Stimulated activated CD4-positive, alpha-beta T cell treated with anti-CD3 and anti-CD28 coated beads, TNF-alpha, amount 100 ng/mL, for 1 hour (primary cell): ENCODE data around the gene BDNF.
"Not testable (repeated sequence)": the region's sequence is repeated elsewhere in the genome, so short reads cannot be mapped to it uniquely, and the experiment has no call there.

Experiments
- DNase-seq, 3 donors: peaks; one replicate each; pipeline ENCODE4 v3.0.0-alpha.2; 2020; ENCODE audit warnings: low read depth in 3 of 3, low spot score in 1 of 3

The BDNF gene

DNA sequence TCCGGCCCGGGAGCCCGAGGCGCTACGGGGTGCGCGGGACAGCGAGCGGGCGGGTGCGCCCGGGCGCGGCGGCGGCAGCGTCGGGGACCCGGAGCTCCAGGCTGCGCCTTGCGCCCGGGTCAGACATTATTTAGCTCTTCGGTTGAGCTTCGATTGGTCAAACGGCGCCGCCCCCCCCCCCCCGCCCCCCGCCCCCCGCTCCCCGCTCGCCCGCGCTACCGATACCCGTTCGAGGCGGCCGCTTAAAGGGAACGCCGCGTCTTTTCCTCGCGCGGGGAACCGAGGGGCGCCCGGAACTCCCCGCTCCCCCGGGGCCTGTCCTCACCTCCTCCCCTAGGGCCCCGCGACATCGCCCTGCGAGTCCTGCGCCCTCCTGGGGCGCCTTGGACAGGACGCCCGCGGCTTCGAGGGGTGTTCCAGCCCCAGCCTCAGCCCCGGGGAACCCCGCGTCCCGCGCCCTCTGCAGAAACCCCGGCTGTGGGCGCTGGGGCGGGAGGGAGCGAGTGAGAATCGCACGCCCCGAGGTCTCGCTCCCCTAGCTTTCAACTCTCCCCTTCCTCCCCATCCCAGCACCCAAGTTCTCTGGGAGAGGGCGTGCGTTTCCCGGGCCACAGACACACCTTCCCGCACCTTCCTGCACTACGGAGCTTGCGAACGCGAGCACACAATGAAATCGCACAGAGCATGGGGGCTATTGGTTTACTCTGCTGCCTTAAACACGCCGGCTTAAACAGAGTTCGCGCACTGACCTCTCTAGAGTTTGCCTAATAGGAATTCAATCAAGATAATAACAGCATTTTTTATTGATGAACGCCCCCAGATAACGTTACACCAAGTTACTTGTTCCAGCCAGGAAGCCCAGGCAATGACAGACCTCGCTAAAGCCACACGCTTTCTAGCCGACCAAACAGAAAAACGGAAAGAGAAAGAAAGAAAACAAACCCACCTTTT is at the start of gene BDNF:
Gene BDNF, minus strand, starts transcription at position 105 of the 951 bp plus-strand sequence. CDS start 41,891 bp downstream, outside the sequence.
- DNase-seq, result no peak

DNA sequence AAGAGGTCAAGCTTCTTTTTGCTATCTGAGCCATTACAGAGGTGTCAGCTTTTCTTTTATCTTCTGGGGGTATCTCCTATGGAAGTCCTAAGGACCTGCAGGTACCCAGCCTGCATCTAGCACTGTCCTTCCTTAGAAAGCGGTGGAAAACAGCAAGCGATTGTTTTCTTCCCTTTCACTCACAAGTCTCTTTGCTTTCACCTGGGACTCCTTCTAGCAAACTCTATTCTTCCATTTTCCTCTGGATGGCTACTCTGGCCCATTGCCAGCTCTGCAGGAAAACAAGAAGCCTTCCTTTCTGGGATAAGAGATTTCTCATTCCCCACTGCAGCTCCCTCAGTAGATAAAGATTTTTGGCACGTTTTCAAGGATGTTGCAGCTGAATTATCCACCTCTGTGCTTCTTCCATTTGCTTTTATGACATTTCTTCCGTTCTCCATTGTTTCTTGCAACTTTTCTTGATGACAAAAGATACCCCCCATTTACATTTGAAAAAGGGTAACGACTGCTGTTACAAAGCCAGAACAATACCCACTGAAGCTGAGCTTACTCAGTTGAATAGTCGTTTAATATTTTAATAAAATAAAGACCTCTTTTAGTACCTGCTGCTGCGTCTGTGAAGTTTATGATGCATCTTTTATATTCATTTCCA is 40.2 kb upstream of the BDNF start:
- no peak for DNase-seq

DNA sequence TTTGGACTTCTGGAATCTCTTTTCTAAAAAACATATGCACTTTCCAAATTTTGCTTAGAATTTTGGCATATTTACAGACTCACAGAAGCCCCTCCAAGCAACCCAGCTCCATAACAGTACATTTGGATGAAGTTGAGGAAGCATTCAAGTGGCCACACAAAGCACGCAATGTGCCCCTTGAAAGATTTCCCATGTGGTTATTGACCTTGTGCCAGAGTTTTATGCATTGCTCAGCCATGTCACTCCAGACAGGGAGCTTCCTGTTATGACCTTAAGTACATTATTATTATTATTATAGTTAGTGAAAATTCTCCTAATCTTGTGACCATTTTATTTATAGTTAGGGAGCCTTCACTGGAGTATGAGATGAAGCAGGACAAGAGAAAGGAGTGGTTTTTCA is 35.0 kb upstream of the BDNF start:
- DNase-seq, result no peak

DNA sequence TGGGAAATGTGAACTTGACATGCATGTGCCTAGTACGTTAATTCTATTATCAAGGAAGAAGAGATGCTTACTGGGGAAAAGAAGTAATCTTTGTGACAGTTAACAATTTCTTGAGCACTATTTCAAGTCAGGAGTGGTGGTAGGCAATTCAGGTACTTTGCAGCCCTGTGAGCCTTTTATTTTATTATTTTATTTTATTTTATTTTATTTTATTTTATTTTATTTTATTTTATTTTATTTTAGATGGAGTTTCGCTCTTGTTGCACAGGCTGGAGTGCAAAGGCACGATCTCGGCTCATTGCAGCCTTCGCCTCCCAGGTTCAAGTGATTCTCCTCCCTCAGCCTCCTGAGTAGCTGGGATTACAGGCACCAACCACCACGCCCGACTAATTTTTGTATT is 31.5 kb upstream of the BDNF start:
- DNase-seq, result not testable (repeated sequence)

DNA sequence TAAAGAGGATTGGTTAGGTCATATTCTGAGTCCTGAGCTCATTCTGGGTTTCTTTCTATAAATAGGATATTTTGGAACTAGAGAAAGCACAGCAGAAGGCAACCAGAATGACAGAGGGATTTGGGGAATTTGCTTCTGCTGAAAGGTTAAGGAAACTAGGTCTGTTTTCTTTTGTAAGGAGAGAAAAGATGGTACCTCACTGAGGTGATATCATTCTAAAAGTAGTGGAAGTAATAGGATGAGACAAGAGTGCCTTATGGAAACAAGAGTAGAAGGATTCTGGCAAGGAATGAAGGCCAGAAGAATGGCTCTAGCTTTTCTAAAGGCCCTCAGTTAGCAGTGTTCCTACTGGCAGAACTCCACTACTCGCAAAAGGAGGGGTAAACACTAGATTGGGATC is 26.7 kb upstream of the BDNF start:
- DNase-seq, result no peak

DNA sequence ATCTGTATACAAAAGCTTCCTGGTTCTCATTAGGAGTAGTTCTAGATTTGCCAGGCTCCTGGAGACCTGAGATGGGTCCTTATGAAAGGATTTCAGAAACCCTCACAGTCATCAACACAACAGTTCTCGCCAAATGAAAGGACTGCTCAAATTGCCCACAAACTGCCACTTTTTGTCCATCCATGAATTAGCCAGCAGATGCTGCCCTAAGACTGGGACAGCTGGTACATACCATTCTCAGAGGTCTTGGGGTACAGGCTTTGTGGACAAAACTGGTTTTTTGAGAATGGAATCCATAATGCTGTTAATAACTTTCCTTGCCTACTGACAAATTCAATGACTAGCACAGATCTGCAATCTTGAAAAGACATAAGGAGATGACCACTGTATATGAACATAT is 23.4 kb upstream of the BDNF start:
- DNase-seq, result no peak

DNA sequence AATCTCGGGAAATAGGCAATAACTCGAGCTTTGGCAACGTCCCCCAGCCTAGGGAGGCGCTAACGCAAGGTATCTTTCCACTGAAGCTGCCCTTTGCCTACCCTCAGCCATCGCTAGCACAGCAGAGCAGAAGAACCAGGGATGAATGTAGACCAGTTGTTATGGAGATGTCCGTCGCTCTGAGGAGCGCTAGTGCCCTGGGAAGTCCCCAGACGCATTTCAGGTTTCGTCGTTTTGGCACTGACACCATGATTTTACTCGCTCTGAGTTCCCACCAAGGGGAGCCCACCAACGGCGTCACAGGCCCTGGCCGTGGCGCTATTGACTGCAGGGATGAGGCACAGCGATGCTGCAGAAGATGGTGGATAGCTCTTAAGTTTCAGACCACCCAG is 22.7 kb upstream of the BDNF start:
- no peak for DNase-seq

DNA sequence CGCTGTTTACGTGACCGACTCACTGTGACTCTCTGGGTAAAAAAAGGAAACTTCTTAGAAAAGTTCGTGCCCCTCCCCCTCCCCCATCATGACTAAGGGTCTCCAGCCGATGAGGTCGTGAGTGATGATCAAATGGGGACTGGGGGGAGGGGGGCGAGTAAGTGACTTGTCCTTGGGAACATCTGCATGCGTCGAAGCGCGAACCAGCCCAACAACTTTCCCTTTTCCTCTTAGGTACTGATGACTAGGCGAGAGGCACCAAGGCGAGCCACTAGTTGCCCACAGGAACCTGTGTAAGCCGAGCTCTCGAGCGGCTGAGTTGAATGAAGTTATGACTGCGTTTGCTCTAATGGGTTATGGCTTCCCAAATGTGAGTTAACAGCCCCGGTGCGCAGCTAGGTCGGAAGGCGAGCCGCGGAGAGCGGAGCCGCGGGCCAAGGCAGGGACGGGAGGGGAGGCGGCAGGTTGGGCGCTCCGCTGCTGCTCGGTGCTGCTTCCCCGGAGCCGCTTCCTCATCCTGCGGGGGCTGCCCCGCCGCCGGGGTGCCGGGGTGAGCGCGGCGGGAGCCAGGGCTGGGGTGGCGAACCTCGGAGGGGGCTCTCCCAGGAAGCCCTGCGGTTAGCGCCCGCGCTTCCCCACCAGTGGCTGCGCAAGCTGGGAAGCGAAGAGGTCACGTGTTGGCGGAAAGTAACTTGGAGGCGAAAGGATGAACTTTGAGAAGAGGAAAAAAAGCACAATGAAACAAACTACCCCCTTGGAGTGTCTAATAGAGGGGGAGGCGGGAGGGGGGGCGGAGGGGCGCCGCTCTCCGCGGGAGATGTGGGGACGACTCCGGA is 22.1 kb upstream of the BDNF start:
- no peak for DNase-seq

DNA sequence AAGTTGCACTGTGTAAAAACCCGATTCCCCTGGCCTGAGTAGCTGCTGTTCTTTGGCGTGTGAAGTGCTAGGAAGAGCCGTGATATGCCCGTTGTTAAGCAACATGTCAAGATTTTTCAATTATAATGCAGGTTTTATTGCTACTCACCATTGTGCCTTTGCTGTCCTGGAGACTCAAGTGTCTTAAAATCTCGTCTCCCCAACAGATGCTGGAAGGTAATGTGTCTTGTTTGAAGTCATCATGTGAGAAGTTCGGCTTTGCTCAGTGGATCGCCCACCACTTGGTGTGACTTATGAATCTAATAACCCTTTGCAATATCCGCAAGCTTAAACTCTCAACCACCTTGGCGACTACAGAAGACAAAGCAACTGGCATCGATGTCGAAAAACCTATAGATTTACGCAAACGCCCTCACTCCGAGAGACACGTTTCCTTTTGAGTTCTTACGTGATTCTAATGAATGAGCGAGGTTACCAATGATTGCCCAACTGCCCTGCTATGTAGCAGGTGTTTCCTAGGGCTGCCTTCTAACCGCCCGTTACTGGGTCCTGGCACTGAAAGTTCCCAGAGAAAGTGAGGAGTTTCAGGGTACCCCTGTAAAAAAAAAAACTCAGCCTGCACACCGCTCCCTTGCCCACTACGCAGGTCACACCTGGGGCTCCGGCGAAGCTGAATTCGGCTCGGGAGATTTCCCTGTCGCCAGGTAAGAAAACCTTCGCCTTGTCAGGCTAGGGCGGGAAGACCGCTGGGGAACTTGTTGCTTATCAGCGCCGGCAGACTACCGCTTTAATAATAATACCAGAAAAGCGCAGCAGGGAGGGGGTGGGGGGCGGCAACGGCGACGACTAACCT is 21.2 kb upstream of the BDNF start:
- DNase-seq, result no peak

DNA sequence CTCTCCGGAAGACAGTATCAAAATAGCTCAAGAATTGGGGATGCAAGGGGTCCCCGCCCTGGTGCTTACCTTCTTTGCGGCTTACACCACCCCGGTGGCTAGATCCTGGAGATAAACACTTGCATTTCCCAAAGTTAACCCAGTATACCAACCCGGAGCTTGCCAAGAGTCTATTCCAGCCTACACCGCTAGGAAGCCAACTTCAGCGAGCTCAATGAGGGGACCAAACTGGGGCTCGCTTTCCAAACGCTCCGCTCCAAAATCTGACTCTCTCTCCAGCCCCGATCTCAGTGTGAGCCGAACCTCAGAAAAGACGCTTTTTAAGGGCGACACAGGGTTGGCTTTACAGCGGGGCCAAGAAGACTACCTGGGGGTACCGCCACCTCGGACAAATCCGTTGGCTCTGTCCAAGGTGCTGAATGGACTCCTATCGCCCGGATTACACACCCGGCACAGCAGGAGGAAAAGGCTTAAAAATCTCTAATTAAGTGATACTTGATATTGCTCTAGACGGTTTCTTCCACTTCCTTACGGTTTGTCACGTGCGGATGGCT is 20.1 kb upstream of the BDNF start:
- no peak for DNase-seq

DNA sequence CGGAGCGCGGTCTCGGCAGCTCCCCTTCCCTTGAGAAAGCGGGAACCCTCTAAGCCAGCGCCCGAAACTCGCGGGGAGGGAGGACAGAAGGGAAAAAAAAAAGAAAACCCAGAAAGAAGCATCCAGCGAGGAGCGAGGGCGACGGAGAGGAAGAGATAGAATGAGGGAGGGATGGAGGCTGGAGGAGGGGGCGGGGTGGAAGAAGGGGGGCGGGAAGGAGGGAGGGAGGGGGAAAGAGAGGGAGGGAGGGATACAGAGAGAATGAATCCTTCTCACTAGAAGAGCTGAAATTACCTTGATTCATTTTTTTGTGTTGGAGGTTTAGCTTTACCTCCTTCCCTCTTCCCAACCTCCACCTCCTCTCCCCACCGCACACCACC is 19.3 kb upstream of the BDNF start:
- no peak for DNase-seq

DNA sequence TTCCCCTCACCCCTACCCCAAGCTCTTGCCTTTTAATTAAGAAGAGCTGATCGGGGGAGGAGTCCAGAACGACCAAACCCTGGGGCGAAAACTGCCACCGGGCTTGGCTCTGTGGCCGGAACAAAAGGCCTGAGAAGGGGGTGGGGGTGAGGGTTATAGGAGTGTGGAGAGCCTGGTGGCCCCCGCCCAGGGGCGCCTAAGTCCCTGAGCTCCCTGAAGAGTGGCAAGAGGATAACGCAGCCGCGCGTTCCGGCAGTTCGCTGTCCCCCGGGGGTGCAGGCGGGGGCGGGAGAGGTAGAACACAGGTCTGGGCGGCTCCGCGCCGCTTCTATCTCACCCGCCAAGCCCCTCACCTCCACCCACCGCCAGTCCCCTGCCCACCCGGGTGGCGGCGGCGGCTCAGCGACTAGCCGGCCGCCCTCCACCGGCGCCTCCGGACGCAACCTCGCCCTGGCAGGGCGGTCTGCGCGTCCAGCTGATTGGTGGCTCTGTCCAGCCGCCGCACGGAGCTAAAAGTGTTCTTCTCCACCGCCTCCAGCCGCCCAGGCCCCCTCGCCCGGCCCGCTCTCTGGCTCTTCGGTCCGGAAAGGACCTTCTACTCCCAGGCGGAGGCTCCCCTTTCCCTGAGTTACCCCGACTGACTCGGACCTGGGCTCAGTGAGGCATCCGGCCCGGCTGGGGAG is 18.7 kb upstream of the BDNF start:
- DNase-seq, result no peak

DNA sequence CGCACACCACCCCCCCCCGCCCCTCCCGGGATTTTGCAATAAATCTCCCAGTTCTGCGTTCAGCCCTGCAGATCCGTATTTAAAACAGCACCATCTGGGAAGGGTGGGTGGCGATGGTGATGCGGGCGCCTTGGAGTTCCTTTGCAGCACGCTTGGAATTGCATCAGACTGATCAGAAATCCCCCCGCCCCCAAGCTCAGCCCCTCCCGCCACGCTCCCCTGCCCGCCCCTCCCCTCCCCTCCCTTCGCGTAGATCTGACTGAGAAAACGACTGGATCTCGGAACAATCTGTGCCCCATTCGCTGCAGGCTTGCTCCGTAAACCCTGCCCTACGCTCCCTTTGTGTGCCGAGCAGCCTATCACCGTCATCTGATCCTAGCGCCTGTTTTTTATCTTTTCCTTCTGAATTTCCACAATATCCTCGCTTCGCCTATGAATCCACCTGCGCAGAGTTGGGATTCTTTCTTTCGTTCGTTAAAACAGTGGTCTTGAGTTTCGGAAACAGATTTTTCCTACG is 18.1 kb upstream of the BDNF start:
- DNase-seq, result no peak

DNA sequence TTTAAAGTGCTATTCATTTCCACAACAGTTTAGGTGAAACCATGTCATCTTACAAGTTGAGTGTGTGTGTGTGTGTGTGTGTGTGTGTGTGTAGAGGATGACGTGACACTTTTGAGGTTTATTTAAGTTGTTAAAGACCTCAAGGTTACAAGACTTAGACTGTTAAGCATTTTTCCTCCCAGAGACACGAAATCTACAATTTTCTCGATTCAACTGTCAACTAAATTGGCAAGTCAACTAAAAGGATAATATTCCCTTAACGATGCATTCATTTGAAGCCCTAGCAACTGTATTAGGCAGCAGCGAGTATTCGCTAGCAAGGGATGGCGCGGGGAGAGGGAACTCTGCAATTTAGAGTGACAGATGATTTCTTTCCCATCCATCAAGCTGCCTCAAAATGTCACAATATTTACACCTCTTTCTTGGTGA is 17.6 kb upstream of the BDNF start:
- no peak for DNase-seq

DNA sequence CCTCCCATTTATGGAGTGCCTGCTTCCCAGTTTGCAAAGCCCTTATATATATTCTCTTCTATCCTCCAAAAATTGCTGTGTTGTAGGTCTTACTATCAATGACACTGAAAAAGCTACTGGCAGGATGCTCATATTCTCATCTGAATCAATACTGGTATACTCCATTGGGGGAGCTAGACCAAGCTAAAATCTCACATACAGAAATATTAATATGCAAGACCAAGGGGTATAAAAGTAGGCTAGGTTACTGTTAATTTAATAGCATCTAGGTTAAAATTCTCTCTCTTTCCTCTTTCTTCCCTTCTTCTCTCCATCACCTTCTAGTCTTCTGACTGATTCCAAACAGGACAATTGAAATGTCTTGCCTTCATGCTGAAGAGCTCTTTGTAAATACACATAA is 17.1 kb upstream of the BDNF start:
- DNase-seq, result no peak

DNA sequence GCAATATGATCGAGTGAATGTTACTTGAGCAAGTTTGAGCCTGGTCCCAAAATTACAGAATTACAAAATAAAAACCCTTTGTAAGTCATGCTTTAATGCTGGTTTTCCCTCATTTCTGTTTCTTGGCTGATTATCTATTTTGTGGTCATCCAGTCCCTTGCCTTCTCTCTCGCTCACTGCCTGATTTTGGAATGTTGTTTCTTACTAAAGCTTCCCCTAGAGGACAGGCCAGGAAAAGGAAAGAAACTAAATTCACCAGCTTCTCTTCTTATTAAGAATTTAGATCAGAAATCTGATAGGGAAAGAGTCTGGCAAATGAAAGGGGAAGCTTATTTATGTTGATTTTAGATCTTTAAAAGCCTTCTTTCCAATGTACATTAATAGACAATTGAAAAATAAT is 16.6 kb upstream of the BDNF start:
- no peak for DNase-seq

DNA sequence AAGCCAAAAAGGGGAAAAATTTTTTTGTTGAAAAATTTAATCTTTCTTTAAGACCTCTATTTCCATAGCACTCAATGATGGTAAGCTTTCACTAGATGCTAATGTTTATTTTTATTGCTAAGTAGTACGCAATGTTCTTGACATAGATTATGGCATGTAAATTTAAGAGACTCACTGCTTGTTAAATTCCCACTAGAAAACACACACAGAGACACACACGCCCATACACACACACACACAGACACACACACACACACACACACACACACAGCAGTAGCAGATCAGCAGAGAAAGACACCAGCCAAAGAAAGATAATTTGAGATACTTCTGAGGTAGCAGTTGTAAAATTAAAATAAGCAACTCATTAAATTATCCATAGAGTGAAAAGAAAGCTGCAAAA is 16.0 kb upstream of the BDNF start:
- DNase-seq, result no peak

DNA sequence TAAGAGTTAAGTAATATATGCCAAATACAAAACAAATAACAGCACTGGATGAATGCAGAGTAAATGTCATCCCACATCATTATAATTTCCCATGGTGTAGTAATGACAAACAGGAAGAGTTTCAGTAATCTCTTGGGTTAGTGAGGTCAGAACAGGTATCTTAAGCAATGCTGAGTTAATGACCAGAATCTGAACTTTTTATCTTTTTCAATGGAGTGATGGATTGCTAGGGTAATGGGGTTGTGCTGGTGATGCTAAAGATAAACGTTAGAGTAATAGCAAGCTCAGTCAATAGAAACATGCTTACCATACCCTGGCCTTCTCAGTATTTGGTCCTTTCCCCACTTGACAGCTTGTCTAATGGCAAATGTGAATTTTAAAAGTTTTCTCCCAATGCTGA is 11.5 kb upstream of the BDNF start:
- DNase-seq, result no peak

DNA sequence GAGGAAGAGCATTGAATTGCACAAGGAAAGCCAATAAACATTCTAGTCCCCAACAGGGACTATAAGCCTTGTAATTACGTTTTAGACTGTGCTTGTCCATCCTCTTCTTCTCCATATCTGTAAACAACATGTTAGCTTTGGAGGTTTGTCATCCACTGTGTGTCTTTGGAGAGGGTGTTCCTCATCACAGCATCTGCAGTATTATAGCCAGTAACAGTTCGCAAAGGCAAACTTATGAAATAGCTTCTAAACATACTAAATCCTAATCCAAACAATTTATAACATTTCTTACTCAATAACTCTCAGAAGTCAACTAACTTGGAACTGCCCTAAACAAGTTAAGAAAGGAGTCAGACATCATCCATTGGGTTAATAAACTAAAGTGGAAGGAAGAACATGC is 10.3 kb upstream of the BDNF start:
- DNase-seq, result no peak

DNA sequence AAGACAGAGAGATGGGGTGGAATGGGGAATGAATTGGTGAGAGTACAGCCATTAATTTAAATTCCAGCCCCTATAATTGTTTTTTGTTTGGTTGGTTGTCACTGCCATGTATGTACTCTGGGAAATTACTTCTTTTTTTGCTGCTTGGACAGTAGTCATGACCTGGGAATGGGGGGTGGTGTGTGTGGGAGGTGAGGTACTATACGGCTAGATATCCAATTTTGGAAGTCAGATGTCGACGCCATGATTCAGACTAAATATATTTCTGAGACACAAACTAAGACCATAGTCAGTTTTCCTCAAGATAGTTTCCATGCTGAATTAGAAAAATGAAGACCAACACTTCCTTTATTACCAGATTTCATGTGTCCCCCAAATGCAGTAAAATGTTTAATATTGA is 7.4 kb upstream of the BDNF start:
- DNase-seq, result no peak
